SK-N-SH (cell line): ENCODE measurements around the gene ZNF446. TPM values are rescaled to one million over a fixed set of nuclear protein-coding genes. Genes with fewer than 3 reads are reported as not detected.
"Not testable (repeated sequence)": the region's sequence is repeated elsewhere in the genome, so short reads cannot be mapped to it uniquely, and the experiment has no call there.

Experiments
- CTCF ChIA-PET: fragments of 300-600, 350-600 bp; formaldehyde crosslinking; extraction: SDS; loops from one replicate; lab custom pipeline; 2021; lab: Yijun Ruan, JAX
- POLR2A ChIA-PET: fragments of 350-600 bp; sonication (Branson Sonifier 250); formaldehyde crosslinking; extraction: SDS; loops from one replicate; lab custom pipeline; 2020; ENCODE audit warnings: antibody characterized with exemption, inconsistent platforms; lab: Yijun Ruan, JAX
- DNase-seq: peaks from one replicate; pipeline ENCODE4 v3.0.0; 2012
- H2AFZ ChIP-seq: fragments of 200-600 bp; sonication (generic); 2 replicates; pipeline ENCODE4 v1.8.1; 2016; ENCODE audit warnings: antibody characterized with exemption, mild to moderate bottlenecking, low read depth
- H3F3A ChIP-seq: fragments of 200-600 bp; sonication (generic); replicated peaks from 2 replicates; pipeline ENCODE3; 2016; ENCODE audit warnings: antibody characterized with exemption, mild to moderate bottlenecking; ENCODE audit not compliant: insufficient read depth
- H3K27ac ChIP-seq, 2 experiments: fragments of 200-500 bp in 1 of 2; fragments of 200-600 bp in 1 of 2; sonication (Bioruptor generic) in 1 of 2; sonication (generic), shearing (Covaris generic) in 1 of 2; 2 replicates each; pipeline versions ENCODE4 v1.5.1 to v1.6.1; 2014 to 2016; ENCODE audit warnings: low read depth in 2 of 2, inconsistent platforms in 1 of 2, low read length in 1 of 2, mild to moderate bottlenecking in 1 of 2, mixed read lengths in 1 of 2
- H3K27me3 ChIP-seq: fragments of 200-600 bp; sonication (generic), shearing (Covaris generic); 2 replicates; pipeline ENCODE4 v1.6.1; 2016; ENCODE audit warnings: mixed run types; ENCODE audit not compliant: insufficient read depth
- H3K36me3 ChIP-seq, 2 experiments: fragments of 200-500 bp in 1 of 2; fragments of 200-600 bp in 1 of 2; sonication (Bioruptor generic) in 1 of 2; sonication (generic) in 1 of 2; replicated peaks in 1 of 2; 2 replicates each; pipeline versions ENCODE3 to v1.5.1; 2014 to 2016; ENCODE audit warnings: low read length in 1 of 2, mild to moderate bottlenecking in 1 of 2; ENCODE audit not compliant: insufficient read depth in 2 of 2, control insufficient read depth in 1 of 2
- H3K4me1 ChIP-seq, 2 experiments: fragments of 200-500 bp in 1 of 2; fragments of 200-600 bp in 1 of 2; sonication (Bioruptor generic) in 1 of 2; sonication (generic), shearing (Covaris generic) in 1 of 2; 2 replicates each; pipeline versions ENCODE4 v1.5.1 to v1.6.1; 2014 to 2016; ENCODE audit warnings: low read depth in 1 of 2, low read length in 1 of 2, mixed run types in 1 of 2; ENCODE audit not compliant: insufficient read depth in 2 of 2, control insufficient read depth in 1 of 2
- H3K4me2 ChIP-seq: fragments of 200-600 bp; sonication (generic), shearing (Covaris generic); 2 replicates; pipeline ENCODE4 v1.6.1; 2017; ENCODE audit warnings: mixed run types
- H3K4me3 ChIP-seq, 2 experiments: fragments of 200-500 bp in 1 of 2; fragments of 200-600 bp in 1 of 2; sonication (Bioruptor generic) in 1 of 2; sonication (generic), shearing (Covaris generic) in 1 of 2; 2 replicates each; pipeline versions ENCODE4 v1.5.1 to v1.8.1; 2014 to 2016; ENCODE audit warnings: low read depth in 2 of 2, inconsistent platforms in 1 of 2, low read length in 1 of 2, mild to moderate bottlenecking in 1 of 2, mixed read lengths in 1 of 2, moderate library complexity in 1 of 2
- H3K79me2 ChIP-seq: fragments of 200-600 bp; sonication (generic); 2 replicates; pipeline ENCODE4 v1.8.1; 2017; ENCODE audit warnings: mild to moderate bottlenecking; ENCODE audit not compliant: insufficient read depth
- H3K9ac ChIP-seq: fragments of 200-600 bp; sonication (generic); 2 replicates; pipeline ENCODE4 v1.6.1; 2017; ENCODE audit warnings: mixed run types
- H3K9me2 ChIP-seq: fragments of 200-600 bp; sonication (generic); 2 replicates; pipeline ENCODE4 v1.6.1; 2017; ENCODE audit warnings: mixed run types
- H3K9me3 ChIP-seq: fragments of 200-600 bp; sonication (generic); 2 replicates; pipeline ENCODE4 v1.6.1; 2017; ENCODE audit warnings: mixed run types, mild to moderate bottlenecking, moderate library complexity
- H4K20me1 ChIP-seq: fragments of 200-600 bp; sonication (generic); 2 replicates; pipeline ENCODE4 v1.6.1; 2017; ENCODE audit warnings: mild to moderate bottlenecking, mixed run types; ENCODE audit not compliant: insufficient read depth
- FOSL2 ChIP-seq: IDR thresholded peaks from 2 replicates; pipeline ENCODE4 v1.4.0; 2012; ENCODE audit warnings: low read depth, mild to moderate bottlenecking, moderate library complexity, borderline replicate concordance
- JUND ChIP-seq: IDR thresholded peaks from 2 replicates; pipeline ENCODE4 v1.4.0; 2012
- NRF1 ChIP-seq: IDR thresholded peaks from 2 replicates; pipeline ENCODE4 v1.6.1; 2012; ENCODE audit warnings: low read depth, mild to moderate bottlenecking, low read length
- REST ChIP-seq: IDR thresholded peaks from 2 replicates; pipeline ENCODE4 v1.6.1; 2012; ENCODE audit warnings: mild to moderate bottlenecking, low read depth, low read length, moderate library complexity
- RFX5 ChIP-seq: IDR thresholded peaks from 2 replicates; pipeline ENCODE4 v1.6.1; 2012; ENCODE audit warnings: mild to moderate bottlenecking, improper control_type of control experiment, low read length
- TCF12 ChIP-seq: IDR thresholded peaks from 2 replicates; pipeline ENCODE4 v1.4.0; 2012
- YY1 ChIP-seq: IDR thresholded peaks from 2 replicates; pipeline ENCODE4 v1.4.0; 2012; ENCODE audit warnings: low read depth, mild to moderate bottlenecking
- ZBTB33 ChIP-seq: IDR thresholded peaks from 2 replicates; pipeline ENCODE4 v1.4.0; 2012; ENCODE audit warnings: low read depth, borderline replicate concordance
- WGBS: methylation state at CpG from one replicate; pipeline ENCODE4 v1.1.6; 2017; ENCODE audit warnings: low lambda C conversion rate; 5-methylcytosine and 5-hydroxymethylcytosine counted together
- polyA plus RNA-seq, 3 experiments: library from polyadenylated mRNA; depleted of rRNA; stranded (reverse); fragments of >200 nt; gene quantifications; 2 replicates each; pipeline ENCODE4 v1.2.3, GENCODE V29; 2012

ZNF446 gene
- polyA plus RNA-seq, 1 of the 3 experiments (the other 2 are of a cell fraction) = 6.9 TPM

- ChIA-PET POLR2A (interaction anchor here (1.0 to 1.6 kb wide), 3 partner anchors 11 to 78 kb away, joined by 3 to 8 read pairs (median 3); partner anchors contain the start of genes ZNF324B and ZNF497), CTCF (no interaction called here)
- H3K27me3 ChIP-seq = no peaks in the 10 kb centered on the region
- H2AFZ ChIP-seq = peak overlapping the region; percentile 91
- H3K9ac ChIP-seq = peak overlapping the region; percentile 33; the same call in 1 of the 2 replicates
- no peaks in the 10 kb centered on the region for H3F3A ChIP-seq
- H4K20me1 ChIP-seq = no peaks in the 10 kb centered on the region
- peaks cover 0 to 16% of the 10 kb centered on the region in 2 experiments; a peak in 1 of 4 replicates for H3K4me1 ChIP-seq
- no peak for TF ChIP-seq RFX5
- no peak for TF ChIP-seq REST
- TF ChIP-seq JUND = no peak
- no peak for TF ChIP-seq FOSL2
- TF ChIP-seq YY1 = no peak
- TF ChIP-seq ZBTB33 = no peak
- no peak for TF ChIP-seq TCF12
- TF ChIP-seq NRF1 = no peak
- H3K79me2 ChIP-seq = peaks cover 13% of the 10 kb centered on the region; the same call in 1 of the 2 replicates
- DNase-seq = no peak
- no peaks in the 10 kb centered on the region for H3K9me2 ChIP-seq
- H3K4me2 ChIP-seq = peak overlapping the region; percentile 99
- peaks cover 6% of the 10 kb centered on the region; the same call in 1 of the 2 replicates for H3K9me3 ChIP-seq
- peaks cover 13 to 24% of the 10 kb centered on the region in 2 experiments for H3K36me3 ChIP-seq
- WGBS = 25% methylated on average over 18 of the region's 31 CpGs
- peak overlapping the region; percentile 83 to 87 for H3K4me3 ChIP-seq
- H3K27ac ChIP-seq = peak overlapping the region; percentile 56 to 69; a peak in 3 of 4 replicates
These were observed 35.6 kb upstream of the ZNF446 start for GRCh38 chr19:58440556-58440955.

- H3K9ac ChIP-seq, H3K9me2 ChIP-seq, DNase-seq, H3F3A ChIP-seq, H3K36me3 ChIP-seq, H3K9me3 ChIP-seq, H3K27ac ChIP-seq, CTCF ChIA-PET, H3K4me3 ChIP-seq, H3K27me3 ChIP-seq, H2AFZ ChIP-seq, H4K20me1 ChIP-seq, H3K4me2 ChIP-seq, POLR2A ChIA-PET: not testable (repeated sequence)
- peaks cover 13% of the 10 kb centered on the region; the same call in 1 of the 2 replicates for H3K79me2 ChIP-seq
- H3K4me1 ChIP-seq = peaks cover 0 to 16% of the 10 kb centered on the region in 2 experiments; a peak in 1 of 4 replicates
- 67% methylated on average over 7 of the region's 7 CpGs for WGBS
These were observed 33.2 kb upstream of the ZNF446 start for GRCh38 chr19:58442986-58443385.

GRCh38 chr19:58448860-58449259, 27.3 kb upstream of the ZNF446 start:
- DNase-seq, CTCF ChIA-PET, H3K27ac ChIP-seq, H3K36me3 ChIP-seq, H3K4me1 ChIP-seq, H3K79me2 ChIP-seq, POLR2A ChIA-PET, H3K27me3 ChIP-seq, H4K20me1 ChIP-seq, H2AFZ ChIP-seq, H3K9me3 ChIP-seq, H3K9ac ChIP-seq, H3K4me3 ChIP-seq, H3K9me2 ChIP-seq, H3K4me2 ChIP-seq, H3F3A ChIP-seq: not testable (repeated sequence)
- WGBS = 7% methylated on average over 3 of the region's 3 CpGs

- H3K27ac ChIP-seq, H4K20me1 ChIP-seq, H3K79me2 ChIP-seq, H3K9ac ChIP-seq, H3K27me3 ChIP-seq, H3K4me2 ChIP-seq, H3K9me3 ChIP-seq, H2AFZ ChIP-seq, CTCF ChIA-PET, DNase-seq, H3K4me3 ChIP-seq, H3F3A ChIP-seq, H3K9me2 ChIP-seq, H3K4me1 ChIP-seq: not testable (repeated sequence)
- POLR2A ChIA-PET = interaction anchor here (1.3 kb wide), 1 partner anchor 70 kb away, joined by 3 read pairs; the partner anchor contains the start of gene ZBTB45
- 19% methylated on average over 5 of the region's 5 CpGs for WGBS
- H3K36me3 ChIP-seq = peaks cover 0 to 13% of the 10 kb centered on the region in 2 experiments
These were observed 26.2 kb upstream of the ZNF446 start for GRCh38 chr19:58449980-58450379.
